HFFc6 (cell line): Measurements from ENCODE around the gene LIN37. TPM values are rescaled to one million over a fixed set of nuclear protein-coding genes. Genes with fewer than 3 reads are reported as not detected.

Experiments used
- DNase-seq: peaks from one replicate; pipeline ENCODE4 v3.0.0-alpha.2; 2018
- H3K27ac Mint-ChIP-seq: 2 replicates; pipeline ENCODE4 v1.8.0; 2020; ENCODE audit warnings: mild to moderate bottlenecking, mixed read lengths
- H3K27me3 Mint-ChIP-seq: 2 replicates; pipeline ENCODE4 v1.8.0; 2021; ENCODE audit warnings: mild to moderate bottlenecking, moderate library complexity, mixed read lengths; ENCODE audit not compliant: insufficient read depth
- H3K36me3 Mint-ChIP-seq: 2 replicates; pipeline ENCODE4 v1.8.0; 2021; ENCODE audit warnings: low read depth, mixed read lengths
- H3K4me1 Mint-ChIP-seq: 2 replicates; pipeline ENCODE4 v1.8.0; 2020; ENCODE audit warnings: low read depth, mixed read lengths
- H3K4me3 Mint-ChIP-seq: 2 replicates; pipeline ENCODE4 v1.8.0; 2020; ENCODE audit warnings: mild to moderate bottlenecking, moderate library complexity, mixed read lengths
- H3K9me3 Mint-ChIP-seq: 2 replicates; pipeline ENCODE4 v1.8.0; 2020; ENCODE audit warnings: mild to moderate bottlenecking, mixed read lengths
- CTCF ChIP-seq: fragments of 200-600 bp; sonication (generic); IDR thresholded peaks from 2 replicates; pipeline ENCODE4 v1.5.0; 2021; ENCODE audit warnings: antibody characterized with exemption, mild to moderate bottlenecking
- total RNA-seq, 6 experiments: library from RNA; stranded (reverse); fragmentation: NEBNext Ultra II Directional; extraction: Animal tissue kit (Norgen Biotek cat#: 25700); gene quantifications; 2 replicates in 1 of 6; 3 replicates in 5 of 6; pipeline ENCODE4 v1.2.3, GENCODE V29; 2021

Gene LIN37
- total RNA-seq, 6 experiments from 2014 or later: 6.0 to 9.9 (median 8.7) TPM

GRCh38 chr19:35756377-35757230, 8.2 kb downstream of the LIN37 start, which contains the start of gene HSPB6:
HSPB6 (minus strand) TSS chr19:35757029; CDS start chr19:35757008, 21 bp downstream.
- TF ChIP-seq CTCF: no peak
- H3K36me3 Mint-ChIP-seq: peaks cover 12% of the 10 kb centered on the region; the same call in 1 of the 2 replicates
- peaks cover 42% of the 10 kb centered on the region for H3K4me1 Mint-ChIP-seq
- H3K9me3 Mint-ChIP-seq: no peaks in the 10 kb centered on the region
- H3K4me3 Mint-ChIP-seq: peak within 1 kb of the TSS; percentile 92
- peaks cover 9% of the 10 kb centered on the region for H3K27me3 Mint-ChIP-seq
- DNase-seq: peak; percentile 61
- peak within 1 kb of the TSS; percentile 99 for H3K27ac Mint-ChIP-seq

- Mint-ChIP-seq H3K4me1 (peaks cover 42% of the 10 kb centered on the region), H3K4me3 (peak overlapping the region; percentile 92), H3K9me3 (no peaks in the 10 kb centered on the region), H3K27ac (peak overlapping the region; percentile 99), H3K27me3 (peaks cover 9% of the 10 kb centered on the region), H3K36me3 (peaks cover 17% of the 10 kb centered on the region; the same call in 1 of the 2 replicates)
- peak; percentile 29; the same call in 1 of the 2 replicates for TF ChIP-seq CTCF
- DNase-seq: peak; percentile 89
These were observed 8.9 kb downstream of the LIN37 start for GRCh38 chr19:35757231-35757748.

- Mint-ChIP-seq H3K27me3 (peaks cover 9% of the 10 kb centered on the region), H3K36me3 (peaks cover 17% of the 10 kb centered on the region; the same call in 1 of the 2 replicates), H3K9me3 (no peaks in the 10 kb centered on the region), H3K4me1 (peaks cover 42% of the 10 kb centered on the region), H3K4me3 (peak within 1 kb of the TSS; percentile 92), H3K27ac (peak within 1 kb of the TSS; percentile 99)
- no peak for TF ChIP-seq CTCF
- peak; percentile 100 for DNase-seq
These were observed 9.6 kb downstream of the LIN37 start, which contains the start of gene PROSER3 for GRCh38 chr19:35757749-35758608. PROSER3 (plus strand) TSS chr19:35758176; CDS start chr19:35758216, 40 bp downstream.

- TF ChIP-seq CTCF: no peak
- Mint-ChIP-seq H3K36me3 (peaks cover 17% of the 10 kb centered on the region; the same call in 1 of the 2 replicates), H3K9me3 (no peaks in the 10 kb centered on the region), H3K27ac (no peak overlapping the region), H3K4me1 (peaks cover 37% of the 10 kb centered on the region), H3K4me3 (peak overlapping the region; percentile 92), H3K27me3 (peaks cover 6% of the 10 kb centered on the region)
- DNase-seq: no peak
These were observed 11.3 kb downstream of the LIN37 start for GRCh38 chr19:35759697-35760096.

GRCh38 chr19:35760711-35761349, 12.5 kb downstream of the LIN37 start:
- H3K36me3 Mint-ChIP-seq: peaks cover 17% of the 10 kb centered on the region; the same call in 1 of the 2 replicates
- H3K4me1 Mint-ChIP-seq: peaks cover 32% of the 10 kb centered on the region
- no peak overlapping the region for H3K27ac Mint-ChIP-seq
- no peaks in the 10 kb centered on the region for H3K9me3 Mint-ChIP-seq
- DNase-seq: no peak
- no peak; the same call in 1 of the 2 replicates for TF ChIP-seq CTCF
- peaks cover 4% of the 10 kb centered on the region; the same call in 1 of the 2 replicates for H3K27me3 Mint-ChIP-seq
- no peak overlapping the region for H3K4me3 Mint-ChIP-seq
